Suprapubic skin (tissue), 3 donors: ENCODE data around the gene CDA.

Experiments
- POLR2AphosphoS5 ChIP-seq, 3 donors: sonication (generic); formaldehyde crosslinking; IDR thresholded peaks; one replicate each; pipeline ENCODE4 v1.6.1; 2017; ENCODE audit warnings: antibody characterized with exemption in 3 of 3
- TF ChIP-seq, protein P1 (sequence below), 2 donors: fragments of 200-600 bp in 1 of 2; fragments of 450-650 bp in 1 of 2; sonication (generic) in 1 of 2; IDR thresholded peaks; one replicate each; pipeline ENCODE4 v1.5.1; 2016 to 2019; ENCODE audit warnings: antibody characterized with exemption in 2 of 2, mild to moderate bottlenecking in 1 of 2, moderate library complexity in 1 of 2

DNA sequence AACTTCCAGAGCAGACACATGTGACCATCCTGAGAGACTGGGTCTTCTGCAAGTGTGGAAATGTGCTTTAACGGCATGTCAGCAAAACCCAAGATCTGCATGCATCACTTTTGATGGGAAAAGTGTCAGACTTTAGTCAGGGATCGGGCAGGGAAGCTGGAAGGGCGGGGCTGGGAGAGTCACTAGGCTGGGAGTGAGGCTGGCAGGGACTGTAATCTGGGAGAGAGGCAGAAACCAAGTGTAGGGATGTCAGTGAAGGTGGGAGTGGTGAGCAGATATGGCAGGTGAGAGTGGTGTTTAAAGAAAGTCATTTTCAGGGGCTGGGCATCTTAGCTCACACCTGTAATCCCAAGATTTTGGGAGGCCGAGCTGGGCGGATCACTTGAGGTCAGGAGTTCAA, 11.3 kb downstream of the CDA start:
- TF ChIP-seq, protein P1, sequence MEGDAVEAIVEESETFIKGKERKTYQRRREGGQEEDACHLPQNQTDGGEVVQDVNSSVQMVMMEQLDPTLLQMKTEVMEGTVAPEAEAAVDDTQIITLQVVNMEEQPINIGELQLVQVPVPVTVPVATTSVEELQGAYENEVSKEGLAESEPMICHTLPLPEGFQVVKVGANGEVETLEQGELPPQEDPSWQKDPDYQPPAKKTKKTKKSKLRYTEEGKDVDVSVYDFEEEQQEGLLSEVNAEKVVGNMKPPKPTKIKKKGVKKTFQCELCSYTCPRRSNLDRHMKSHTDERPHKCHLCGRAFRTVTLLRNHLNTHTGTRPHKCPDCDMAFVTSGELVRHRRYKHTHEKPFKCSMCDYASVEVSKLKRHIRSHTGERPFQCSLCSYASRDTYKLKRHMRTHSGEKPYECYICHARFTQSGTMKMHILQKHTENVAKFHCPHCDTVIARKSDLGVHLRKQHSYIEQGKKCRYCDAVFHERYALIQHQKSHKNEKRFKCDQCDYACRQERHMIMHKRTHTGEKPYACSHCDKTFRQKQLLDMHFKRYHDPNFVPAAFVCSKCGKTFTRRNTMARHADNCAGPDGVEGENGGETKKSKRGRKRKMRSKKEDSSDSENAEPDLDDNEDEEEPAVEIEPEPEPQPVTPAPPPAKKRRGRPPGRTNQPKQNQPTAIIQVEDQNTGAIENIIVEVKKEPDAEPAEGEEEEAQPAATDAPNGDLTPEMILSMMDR (IDR thresholded peaks at IDR 0.05): no peak
- TF ChIP-seq POLR2AphosphoS5 (IDR thresholded peaks at IDR 0.05): no peak
